ENCODE data around the gene GALNT9. TPM values are rescaled to one million over a fixed set of nuclear protein-coding genes. Genes with fewer than 3 reads are reported as not detected.

GALNT9 gene
- total RNA-seq, 4 donors from 2014 or later: 1.6 TPM; not detected in 3

DNA sequence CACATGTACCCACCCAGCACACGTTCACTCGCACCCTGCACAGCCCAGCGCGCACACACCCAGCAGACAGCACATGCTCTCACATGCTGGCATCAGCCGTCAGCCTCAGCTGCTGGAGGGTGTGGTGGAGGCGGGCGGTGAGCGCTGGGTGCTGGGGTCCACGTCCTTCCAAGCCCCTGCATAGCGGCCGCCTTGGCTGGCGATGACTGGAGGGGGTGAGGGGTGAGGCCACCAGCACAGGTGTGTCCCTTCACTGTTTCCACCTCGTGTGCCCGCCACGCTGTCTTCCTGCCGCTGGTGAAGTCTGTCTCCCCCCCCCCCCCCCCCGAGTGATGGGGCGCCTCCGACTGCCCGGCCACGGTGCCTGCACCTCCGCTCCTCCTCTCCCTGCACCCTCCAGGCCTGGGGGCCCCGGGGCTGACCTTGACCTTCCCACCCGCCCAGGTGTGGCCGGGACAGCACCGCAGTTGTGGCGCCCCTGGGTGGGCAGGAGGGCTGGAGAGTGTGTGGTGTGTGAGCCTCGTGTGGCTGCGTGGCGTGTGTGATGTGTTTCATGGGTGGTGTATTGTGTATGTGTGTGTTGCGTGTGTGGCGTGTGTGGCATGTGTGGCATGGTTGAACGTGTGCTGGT, 147.7 kb downstream of the GALNT9 start:
- Histone ChIP-seq H3K4me3 (no peak overlapping the region), H3K4me1 (no peaks in the 10 kb centered on the region), H3K27me3 (peaks cover 0 to 33% of the 10 kb centered on the region in 2 donors), H3K27ac (no peak overlapping the region), H3K36me3 (no peaks in the 10 kb centered on the region), H3K9me3 (peaks cover 0 to 14% (median 0%) of the 10 kb centered on the region in 4 donors)
- DNase-seq (ENCODE audit: low spot score in 2 of 2): no peak
- WGBS, 2 donors: 90 to 93% methylated on average over 32 of the region's 33 CpGs
- no peak for TF ChIP-seq POLR2A (IDR thresholded peaks at IDR 0.05)
- no peak for TF ChIP-seq EP300 (IDR thresholded peaks at IDR 0.05)
- TF ChIP-seq, protein P1, sequence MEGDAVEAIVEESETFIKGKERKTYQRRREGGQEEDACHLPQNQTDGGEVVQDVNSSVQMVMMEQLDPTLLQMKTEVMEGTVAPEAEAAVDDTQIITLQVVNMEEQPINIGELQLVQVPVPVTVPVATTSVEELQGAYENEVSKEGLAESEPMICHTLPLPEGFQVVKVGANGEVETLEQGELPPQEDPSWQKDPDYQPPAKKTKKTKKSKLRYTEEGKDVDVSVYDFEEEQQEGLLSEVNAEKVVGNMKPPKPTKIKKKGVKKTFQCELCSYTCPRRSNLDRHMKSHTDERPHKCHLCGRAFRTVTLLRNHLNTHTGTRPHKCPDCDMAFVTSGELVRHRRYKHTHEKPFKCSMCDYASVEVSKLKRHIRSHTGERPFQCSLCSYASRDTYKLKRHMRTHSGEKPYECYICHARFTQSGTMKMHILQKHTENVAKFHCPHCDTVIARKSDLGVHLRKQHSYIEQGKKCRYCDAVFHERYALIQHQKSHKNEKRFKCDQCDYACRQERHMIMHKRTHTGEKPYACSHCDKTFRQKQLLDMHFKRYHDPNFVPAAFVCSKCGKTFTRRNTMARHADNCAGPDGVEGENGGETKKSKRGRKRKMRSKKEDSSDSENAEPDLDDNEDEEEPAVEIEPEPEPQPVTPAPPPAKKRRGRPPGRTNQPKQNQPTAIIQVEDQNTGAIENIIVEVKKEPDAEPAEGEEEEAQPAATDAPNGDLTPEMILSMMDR (IDR thresholded peaks at IDR 0.05): no peak

DNA sequence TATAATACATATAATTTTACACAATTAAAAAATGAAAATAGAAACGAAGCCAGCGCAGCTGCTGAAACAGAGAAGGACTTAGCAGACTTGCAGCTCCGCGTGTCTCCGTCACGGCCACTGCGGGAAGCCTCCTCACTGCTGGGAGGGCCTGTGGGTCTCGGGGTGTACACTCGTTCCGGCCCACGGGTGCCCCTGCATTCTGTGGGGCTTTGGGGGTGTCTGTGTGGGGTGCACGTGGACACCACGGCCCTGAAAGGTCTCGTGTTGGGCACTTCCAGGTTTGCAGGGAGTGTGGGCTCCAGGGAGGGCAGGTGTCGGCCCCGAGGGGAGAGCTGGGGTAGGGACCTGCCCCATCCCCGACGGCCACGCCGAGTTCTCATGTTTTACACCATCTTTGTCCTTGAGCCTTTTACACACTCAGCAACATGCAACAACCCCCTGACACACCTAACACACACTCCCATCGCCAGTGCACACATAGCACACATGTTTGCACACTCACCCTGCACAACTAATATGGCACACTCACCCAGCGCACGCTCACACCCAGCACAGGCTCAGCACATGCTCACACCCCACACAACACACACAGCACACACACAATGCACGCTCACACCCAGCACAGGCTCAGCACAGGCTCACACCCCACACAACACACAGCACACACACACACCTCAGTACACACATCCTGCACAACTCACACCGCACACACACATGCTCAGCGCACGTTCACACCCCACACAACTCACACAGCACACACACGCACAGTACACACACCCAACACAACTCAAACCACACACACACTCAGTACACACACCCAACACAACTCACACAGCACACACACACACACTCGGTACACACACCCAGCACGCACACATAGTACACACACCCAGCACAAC, 148.5 kb downstream of the GALNT9 start:
- H3K27me3 ChIP-seq: peaks cover 0 to 41% of the 10 kb centered on the region in 2 donors
- TF ChIP-seq, protein P1 (IDR thresholded peaks at IDR 0.05): no peak
- TF ChIP-seq POLR2A (IDR thresholded peaks at IDR 0.05) (no peak), EP300 (IDR thresholded peaks at IDR 0.05) (no peak)

DNA sequence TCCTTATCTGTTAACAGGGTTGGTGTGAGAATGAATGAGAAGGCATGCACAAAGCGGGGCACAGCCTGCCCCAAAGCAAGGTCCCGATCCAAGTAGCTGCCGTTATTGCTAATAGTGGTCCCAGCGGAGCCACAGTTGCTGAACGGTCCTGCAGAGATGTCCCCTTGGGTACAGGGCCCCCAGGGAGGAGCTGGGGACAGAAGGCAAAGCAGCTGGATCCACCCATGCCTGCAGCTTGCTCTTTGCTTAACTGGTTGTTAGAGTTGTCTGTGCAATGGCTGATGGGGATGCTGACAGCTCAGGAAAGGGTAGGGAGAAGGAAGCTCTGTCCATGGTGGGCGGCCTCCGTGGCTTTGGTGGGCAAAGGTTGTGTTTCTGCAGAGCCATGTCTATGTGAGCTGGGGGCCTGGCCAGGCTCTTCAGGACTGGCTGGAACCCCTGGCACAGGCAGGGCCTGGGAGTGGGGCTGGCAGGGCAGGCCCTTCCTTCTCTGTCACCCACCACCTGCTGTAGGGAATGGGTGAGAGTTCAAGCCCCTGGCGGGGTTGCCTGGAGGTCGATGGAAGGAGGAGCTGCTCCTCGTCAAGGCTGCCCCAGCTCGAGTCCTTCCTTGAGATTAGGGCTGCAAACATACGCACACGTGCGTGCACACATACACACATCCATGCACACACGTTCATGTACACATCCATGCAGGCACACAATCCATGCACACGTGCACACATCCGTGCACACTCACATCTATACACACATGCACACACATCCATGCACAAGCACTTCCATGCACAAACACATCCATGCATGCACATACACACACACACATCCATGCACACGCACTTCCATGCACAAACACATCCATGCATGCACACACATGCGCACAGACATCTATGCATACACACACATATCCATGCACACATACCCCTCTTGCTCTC, 149.7 kb downstream of the GALNT9 start:
- Histone ChIP-seq H3K27me3 (peaks cover 0 to 53% of the 10 kb centered on the region in 2 donors), H3K36me3 (no peaks in the 10 kb centered on the region), H3K27ac (no peak overlapping the region), H3K9me3 (no peaks in the 10 kb centered on the region), H3K4me3 (no peak overlapping the region), H3K4me1 (no peaks in the 10 kb centered on the region)
- TF ChIP-seq POLR2A (IDR thresholded peaks at IDR 0.05) (no peak), EP300 (IDR thresholded peaks at IDR 0.05) (no peak)
- TF ChIP-seq, protein P1 (IDR thresholded peaks at IDR 0.05): no peak
- no peak for DNase-seq (ENCODE audit: low spot score in 2 of 2)
- 84 to 85% methylated on average over 19 of the region's 19 CpGs for WGBS, 2 donors

More for the DNA sequence above, 148.5 kb downstream of the GALNT9 start:
- no peaks in the 10 kb centered on the region for H3K4me1 ChIP-seq
- WGBS, 2 donors: 84% methylated on average over 30 of the region's 30 CpGs
- no peak for DNase-seq (ENCODE audit: low spot score in 2 of 2)
- peaks cover 0 to 10% (median 0%) of the 10 kb centered on the region in 4 donors for H3K9me3 ChIP-seq
- no peaks in the 10 kb centered on the region for H3K36me3 ChIP-seq
- no peak overlapping the region for H3K4me3 ChIP-seq
- H3K27ac ChIP-seq: no peak overlapping the region

DNA sequence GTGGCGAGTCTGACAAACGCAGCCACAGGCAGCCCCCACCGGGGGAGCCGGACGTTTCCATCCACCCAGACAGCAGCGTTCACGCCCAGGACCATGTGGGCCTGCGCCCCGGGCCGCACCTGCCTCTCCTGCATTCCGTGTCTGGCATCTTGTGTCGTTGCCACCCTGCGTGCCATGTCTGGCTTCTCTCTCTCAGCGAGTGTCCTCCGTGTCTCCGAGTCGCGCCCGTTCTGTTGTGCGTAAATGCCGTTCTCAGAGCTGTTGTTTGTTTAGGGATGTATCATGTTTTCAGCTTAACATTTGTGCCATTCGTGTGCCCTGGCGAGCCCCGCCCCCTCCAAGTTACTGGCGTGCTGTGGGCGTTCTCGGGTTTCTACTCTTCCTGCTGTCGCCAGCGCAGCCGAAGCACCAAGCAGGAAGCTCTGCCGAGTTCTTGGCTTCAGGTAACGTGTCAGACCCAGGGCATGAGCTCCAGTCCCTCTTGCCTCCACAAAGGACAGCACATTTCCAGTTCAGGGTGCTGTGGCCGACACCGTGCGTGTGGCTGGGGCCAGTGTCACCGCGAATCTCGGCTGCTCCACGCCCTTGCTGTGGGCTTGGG, 150.5 kb downstream of the GALNT9 start:
- Histone ChIP-seq H3K4me3 (no peak overlapping the region), H3K9me3 (peaks cover 0 to 4% (median 0%) of the 10 kb centered on the region in 4 donors), H3K4me1 (no peaks in the 10 kb centered on the region), H3K27ac (no peak overlapping the region), H3K27me3 (peaks cover 0 to 61% of the 10 kb centered on the region in 2 donors), H3K36me3 (no peaks in the 10 kb centered on the region)
- 70 to 72% methylated on average over 39 of the region's 39 CpGs for whole genome bisulfite sequencing, 2 donors
- DNase-seq (ENCODE audit: low spot score in 2 of 2): no peak
- TF ChIP-seq, protein P1 (IDR thresholded peaks at IDR 0.05): no peak
- TF ChIP-seq POLR2A (IDR thresholded peaks at IDR 0.05) (no peak), EP300 (IDR thresholded peaks at IDR 0.05) (no peak)

Data from tibial nerve (tissue), 4 donors.